HG02610 (cell line): ENCODE measurements around the gene CYYR1.

Experiments
- ATAC-seq: cut with Tn5 transposase; IDR thresholded peaks from one replicate; pipeline ENCODE4 v1.9.1; 2021; ENCODE audit warnings: mild to moderate bottlenecking, moderate library complexity; ENCODE audit not compliant: unreplicated experiment

Gene CYYR1

DNA sequence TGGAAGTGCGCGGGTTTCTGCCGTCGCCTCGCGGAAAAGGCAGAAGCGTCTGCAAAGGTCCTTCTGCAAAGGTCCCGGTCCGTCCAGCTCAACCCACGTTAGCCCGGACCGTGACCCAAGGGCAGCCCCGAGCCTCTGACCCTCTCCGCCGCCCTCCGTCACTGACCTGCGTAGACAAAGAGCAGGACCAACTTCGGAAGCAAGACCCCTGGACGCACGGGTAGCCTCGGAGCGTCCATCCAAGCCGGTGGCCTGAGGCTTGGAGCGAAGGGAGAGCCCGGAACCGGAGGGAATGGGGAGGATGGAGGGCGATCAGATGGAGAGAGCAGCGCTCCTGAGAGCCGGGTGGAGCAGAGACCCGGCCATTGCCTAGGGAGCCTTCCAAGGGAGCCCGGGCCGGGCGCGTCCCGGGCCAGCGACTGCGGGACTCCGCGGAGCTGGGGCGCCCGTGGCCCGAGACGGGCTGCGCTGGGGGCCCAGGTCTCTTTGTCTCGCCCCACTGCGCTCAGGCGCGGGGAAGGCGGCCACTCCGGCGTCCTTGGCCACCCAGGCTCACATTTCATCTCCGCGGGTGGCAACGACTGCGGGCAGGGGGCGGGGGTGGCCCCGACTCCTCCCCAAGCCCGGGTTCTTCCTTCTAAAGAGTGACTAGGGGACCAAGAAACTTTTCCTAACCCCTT is at the start of gene CYYR1:
TSS of gene CYYR1 (minus strand) at position 585 of the 680 bp plus-strand sequence. CDS start at position 239, 346 bp downstream.
- no peak for ATAC-seq

DNA sequence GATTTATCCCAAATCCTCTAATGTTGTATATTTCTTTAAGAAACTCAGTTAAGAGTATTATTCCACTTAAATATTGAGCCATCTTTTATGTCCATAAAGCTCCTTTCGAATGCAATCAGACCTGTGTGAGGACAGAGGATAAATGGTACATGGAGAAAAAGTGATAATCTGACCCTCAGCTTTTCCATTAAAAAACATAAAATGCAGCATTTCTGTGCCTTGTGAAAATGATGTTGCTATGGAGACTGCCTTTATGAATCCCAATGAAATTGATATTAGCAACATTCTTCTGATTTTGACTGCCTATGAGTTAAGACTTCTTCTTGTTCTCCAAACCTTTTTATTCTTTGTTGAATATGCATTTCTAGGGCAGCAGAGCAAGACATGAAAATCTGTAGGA is 44.1 kb upstream of the CYYR1 start:
- no peak for ATAC-seq

DNA sequence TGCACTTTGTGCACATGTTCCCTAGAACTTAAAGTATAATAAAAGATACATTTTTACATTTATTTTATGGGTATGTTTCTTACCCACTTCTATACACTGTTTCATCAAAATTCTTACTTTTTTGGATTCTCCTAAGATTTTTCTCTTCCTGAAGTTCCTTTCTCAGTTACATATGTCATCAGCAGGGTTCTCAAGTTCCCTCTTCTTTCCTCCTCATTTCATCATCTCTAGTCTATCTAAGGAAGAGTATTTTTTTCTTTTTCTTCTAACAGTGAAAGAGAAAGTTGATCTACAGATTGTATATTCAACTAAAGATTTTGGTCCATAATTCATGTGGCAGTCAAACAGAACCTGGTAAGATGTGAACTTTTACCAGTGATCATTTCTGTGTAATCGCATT is 41.2 kb upstream of the CYYR1 start:
- no peak for ATAC-seq

DNA sequence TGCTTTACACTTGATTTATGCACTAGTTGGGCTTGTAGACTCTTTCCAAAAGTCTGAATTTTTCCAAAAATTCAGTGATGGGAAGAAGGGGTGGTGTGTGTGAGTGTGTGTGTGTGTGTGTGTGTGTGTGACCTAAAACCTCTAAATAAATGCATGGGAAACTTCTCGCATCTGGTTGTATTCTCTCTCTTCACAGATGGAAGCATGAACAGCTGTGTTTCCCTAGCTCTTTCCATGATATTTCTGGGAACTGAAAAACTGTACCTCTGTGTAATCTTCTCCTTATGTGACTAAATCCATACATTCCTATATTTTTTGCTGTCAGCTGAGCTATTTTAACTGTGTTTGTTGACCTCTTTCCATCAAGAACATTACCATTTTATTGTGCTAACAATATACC is 26.2 kb upstream of the CYYR1 start:
- no peak for ATAC-seq

DNA sequence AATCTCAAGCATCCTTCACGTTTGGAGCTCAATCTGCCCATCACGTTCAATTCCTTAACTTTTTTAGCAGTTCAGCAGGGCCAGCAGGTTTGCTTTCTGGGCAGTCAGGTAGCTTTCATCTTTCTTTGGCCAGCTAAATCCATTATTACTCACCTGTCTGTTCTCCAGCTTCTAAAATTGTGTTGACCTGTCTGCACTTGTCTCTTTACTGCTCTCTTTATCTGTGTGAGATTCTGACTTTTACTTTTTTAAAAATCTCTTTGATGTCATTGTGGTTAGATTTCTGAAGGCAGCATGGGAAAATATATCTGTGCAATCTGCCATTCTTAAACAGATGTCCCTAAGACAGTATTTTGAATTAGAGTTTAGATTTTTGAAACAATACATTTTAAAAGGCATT is 24.9 kb upstream of the CYYR1 start:
- no peak for ATAC-seq

DNA sequence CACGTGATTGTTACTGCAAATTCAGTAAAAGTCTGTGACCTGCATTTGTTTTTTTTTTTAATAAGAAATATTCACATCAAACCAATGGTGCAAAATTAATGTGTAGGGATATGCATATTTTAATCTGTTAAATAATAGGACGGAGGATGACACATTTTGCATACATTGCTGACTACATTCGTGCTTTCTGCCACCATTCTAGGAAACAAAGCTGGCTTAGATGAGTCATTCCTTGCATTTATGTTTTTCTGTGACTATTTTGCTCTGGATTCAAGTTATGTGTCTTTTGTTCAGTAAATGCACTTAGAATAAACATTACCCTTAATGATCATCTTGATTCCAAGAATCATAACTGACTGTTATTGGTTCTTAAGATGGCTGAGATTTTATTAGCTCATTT is 23.9 kb upstream of the CYYR1 start:
- no peak for ATAC-seq

DNA sequence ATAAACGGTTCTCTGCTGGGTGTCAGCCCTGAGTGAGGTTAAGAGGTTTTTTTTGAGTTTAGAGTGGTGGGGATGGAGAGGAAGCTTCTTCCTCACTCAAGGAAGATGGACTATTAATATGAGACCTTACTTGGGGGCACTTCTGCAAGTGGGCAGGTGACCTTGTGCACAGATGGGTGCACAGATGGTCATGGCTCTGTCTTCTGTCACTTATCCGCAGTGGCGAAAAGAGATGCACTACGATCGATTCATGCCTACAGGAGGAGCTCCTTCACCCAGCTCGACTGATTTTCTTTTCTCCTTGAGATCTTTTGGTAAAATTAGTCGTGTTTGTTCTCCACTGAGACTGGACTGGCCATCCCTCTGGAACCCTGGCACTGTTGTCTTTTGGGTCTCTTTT is 22.9 kb upstream of the CYYR1 start:
- ATAC-seq: no peak

DNA sequence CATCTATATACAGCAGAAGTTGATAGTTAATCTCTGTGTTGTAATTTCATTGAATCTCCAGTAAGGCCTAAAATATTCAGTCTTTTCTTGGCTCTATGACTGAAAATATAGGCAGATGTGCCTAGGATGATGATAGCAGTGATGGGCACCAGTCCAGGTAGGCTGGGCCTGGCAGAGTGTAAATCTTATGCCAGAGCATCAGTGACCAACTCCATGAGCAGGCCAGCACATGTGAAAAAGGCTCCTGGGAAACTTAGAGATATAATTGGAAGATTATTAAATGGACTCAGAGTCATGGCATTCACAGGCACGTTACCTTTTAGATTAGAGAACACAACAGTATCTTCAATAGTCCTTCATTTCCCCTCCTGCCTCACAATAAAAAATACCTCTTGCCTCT is 20.7 kb upstream of the CYYR1 start:
- ATAC-seq: no peak

DNA sequence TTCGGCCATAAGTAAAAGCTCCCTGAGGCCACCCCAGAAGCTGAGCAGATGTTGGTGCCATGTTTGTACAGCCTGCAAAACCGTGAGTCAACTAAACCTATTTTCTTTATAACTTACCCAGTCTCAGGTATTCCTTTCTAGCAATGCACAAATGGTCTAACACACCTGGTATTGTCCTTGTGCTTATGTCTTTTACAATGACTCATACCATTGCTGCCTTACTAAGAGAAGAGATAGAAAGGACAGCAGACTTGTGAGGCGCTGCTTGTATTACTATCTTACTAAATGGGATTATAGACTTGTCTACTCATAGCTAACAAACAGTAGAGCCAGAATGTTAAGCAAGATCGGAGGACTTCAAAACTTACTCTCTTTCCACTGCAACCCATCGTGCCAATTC is 18.5 kb upstream of the CYYR1 start:
- no peak for ATAC-seq

DNA sequence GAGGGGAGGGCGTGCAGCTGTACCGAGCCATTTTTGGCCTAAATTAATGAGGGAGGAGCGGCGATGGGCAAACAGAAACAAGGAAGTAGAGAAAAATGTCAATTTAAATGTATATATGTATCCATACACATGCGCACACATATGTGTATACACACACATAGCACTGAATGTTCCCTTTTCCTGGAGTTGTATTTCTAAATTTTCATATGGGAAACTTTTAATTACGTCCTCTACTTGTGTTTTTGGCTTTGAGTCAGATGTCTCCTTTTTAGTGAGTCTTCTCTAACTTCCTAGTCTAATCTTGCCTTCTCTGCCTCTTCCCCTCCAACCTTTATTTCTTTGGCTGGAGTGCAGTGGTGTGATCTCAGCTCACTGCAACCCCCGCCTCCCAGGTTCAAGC is 15.4 kb upstream of the CYYR1 start:
- ATAC-seq: no peak

DNA sequence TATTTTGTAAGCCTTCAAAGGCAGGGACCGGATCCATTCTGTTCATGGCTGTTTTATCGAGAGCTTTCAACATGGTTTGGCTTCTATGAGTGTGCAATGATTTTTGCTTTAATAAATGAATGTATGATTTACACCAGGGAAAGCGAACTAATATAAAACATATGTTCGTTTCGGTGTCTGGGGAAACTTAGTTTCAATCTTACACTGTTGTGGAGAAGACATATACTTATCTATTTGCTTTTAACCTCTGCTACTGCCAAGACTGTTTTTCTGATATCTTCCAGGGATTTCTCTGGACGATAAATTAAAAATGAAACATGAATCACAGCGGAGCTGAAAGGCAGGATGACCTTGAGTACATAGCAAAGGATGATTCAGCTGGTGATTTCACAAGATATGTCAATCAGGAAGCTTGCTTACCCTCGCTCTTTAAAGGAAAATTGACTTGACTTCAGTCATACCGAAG is 14.7 kb upstream of the CYYR1 start:
- no peak for ATAC-seq

DNA sequence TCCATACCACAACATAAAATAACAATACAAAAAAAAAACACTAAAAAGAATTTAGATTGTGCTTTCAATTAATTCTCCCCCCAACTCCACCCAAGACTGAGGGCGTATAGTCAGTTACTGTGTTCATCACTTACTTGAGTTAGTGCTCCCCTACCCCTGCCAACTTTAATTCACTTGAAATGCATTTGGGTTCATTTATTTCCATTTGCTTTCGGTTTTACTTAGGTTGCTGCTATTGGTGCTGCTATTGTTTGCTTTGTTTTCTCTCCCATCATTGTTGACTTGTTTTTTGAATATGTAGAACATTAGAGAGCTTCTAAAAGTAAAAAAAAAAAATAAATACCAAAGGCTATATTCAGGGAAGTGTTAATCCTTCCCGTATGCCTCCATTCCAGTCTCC is 10.7 kb upstream of the CYYR1 start:
- ATAC-seq: no peak

DNA sequence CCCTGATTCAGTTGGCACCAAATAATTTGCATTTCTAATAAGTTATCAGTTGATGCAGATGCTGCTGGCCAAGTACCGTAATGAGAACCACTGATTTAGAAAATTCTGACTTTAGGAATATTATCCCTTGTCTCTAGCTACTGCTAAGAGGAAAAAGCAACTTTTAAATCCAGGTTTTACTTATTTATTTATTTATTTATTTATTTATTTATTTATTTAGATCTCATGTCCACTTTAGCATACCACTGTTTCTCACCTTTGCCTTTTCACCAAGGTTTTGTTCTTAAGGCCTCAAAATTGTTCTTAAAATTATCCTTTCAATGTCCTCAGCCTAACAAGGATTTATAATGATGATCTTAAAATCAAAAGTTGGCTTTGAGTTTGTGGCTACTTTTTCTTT is 8.7 kb upstream of the CYYR1 start:
- no peak for ATAC-seq

DNA sequence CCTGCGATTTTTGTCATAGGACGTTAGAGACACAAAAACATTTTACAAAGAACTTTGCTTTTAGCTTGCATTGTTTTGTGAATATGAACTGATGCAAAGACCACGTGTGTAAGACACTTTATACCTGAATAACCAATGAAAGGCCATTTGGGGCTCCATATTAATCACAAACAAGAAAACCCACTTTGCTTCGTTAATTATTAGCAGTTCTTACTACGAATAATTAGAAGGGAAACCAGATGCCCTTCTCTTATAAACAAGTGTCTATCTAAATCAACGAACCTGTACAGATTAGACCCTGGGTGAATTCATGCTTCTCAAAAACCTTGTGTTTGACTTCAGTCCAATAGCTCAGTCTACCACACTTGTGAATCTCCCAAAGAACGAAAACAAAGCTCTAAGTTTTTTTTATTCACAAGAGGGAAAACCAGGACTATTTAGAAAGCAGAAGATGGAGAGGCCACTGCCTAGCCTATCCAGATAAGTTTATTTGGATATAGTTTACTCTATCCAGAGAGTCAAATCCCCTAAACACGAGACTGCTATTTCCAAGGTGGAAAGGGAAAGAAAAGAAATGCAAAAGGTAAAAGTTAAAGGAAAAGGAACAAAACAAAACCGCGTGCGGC is 897 bp downstream of the CYYR1 start:
- ATAC-seq: no peak

DNA sequence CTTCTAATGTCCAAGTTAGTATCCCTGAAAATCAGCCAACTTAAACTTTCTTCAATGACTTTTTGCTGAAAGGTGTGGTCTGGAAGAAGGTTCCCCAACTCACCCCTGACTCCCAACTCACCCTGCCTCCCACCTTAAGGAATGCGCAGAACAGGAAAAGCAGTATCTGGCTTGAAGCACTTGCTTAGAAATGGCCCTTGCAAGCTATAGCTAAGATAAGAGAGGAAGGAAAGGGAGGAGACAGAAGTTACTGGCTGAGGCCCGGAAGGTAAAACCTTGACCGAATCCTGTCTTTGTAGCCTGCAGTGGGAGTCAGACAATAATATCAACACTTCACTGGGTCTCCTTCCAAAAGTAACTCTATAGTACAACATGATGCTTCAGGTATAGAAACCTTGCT is 2.9 kb downstream of the CYYR1 start:
- ATAC-seq: no peak

DNA sequence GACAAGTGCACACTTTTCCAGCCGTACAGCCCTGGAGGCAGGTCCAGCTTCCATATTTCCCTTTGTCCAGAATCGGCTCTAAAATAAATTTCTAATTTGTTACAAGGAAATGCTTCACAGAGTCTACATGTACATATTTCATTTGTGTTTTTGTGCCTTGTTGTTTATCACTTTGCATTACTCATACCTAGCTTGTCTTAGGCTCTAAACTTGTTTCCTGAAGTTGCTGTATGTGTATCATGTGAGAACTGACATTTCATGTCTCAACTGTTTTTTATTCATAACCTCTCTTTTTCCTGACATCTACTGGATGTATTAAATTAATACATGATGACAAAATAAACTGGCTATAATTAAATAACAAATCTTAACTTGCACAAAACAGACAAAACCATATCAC is 7.5 kb downstream of the CYYR1 start:
- no peak for ATAC-seq

DNA sequence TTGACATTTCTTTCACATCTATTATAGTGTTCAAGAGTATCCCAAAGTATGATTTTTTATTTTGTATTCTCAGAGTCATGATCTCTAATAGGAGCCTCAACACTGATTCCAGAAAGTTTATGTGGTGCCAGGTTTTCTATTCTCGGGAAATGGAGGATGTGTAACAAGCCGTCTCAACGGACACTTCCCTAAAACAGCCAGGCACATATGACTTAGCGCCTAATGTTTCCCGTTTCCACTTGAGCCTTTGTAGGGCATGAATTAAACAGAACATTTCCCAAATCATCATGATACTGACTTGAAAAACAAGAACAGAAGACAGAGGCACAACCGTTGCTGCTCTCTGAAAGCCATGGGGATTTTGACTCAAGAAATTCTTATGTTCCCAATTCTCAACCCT is 8.0 kb downstream of the CYYR1 start:
- no peak for ATAC-seq

DNA sequence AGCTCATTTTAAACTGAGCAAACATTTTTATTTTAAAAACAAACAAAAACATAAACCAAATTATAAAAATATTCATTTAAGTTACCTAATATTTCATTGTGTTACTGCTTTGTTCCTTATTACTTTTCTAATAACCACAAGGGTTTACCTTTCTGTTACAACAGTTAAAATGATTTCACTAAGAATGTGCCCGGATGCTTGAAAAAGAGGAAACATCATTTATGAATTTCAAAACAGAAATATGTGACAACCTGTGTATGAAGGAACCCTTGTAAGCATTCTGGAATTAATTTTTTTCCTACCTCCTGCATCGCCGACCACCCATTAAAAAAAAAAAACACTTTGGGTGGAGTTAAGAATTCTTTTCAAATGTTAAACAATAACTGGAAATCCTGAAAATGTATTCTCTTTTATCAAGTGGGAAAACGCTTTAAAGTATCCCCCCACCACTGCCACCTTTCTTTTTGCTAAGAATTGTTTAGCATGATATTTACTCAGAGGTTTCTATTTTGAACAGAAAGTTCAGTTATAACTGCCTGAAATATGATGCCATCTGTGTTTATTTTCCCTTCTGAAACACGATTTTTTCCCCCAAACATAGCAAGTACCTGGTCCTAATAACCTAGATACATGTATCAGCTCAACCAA is 9.1 kb downstream of the CYYR1 start:
- no peak for ATAC-seq

DNA sequence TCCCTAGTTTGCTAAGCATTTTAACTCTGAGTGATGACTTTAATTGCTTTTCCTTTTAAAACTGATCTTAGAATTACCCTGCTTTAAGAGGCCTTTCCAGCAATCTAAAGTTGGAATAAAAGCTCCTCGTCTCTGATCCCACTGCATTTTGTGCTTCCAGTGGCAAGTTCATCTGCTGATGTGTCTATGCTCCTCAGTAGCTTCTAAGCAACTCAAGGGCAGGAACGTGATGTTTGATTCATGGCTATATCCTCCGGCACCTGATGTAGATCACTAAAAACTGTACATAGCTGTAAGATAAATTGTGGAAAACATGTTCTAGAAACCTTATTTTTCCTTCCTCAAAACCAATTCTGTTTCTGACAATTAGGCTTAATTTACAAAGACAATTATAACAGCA is 12.5 kb downstream of the CYYR1 start:
- no peak for ATAC-seq

DNA sequence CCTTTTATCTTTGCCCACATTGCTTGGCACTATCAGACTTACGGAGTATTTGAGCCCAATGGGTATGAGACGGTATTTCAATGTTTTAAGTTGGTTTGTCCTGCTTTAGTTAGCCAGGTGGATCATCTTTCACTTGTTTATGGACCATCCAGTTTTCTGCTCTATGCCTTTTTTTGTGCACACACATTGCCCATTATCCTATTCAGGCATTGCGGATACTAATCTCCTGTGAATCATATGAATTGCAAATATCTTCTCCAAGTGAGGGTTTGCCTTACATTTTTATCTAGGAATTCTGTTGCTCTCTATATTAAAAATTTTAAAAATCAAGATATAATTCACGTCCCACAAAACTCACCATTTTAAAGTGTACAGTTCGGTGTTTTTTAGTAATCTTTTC is 14.0 kb downstream of the CYYR1 start:
- ATAC-seq: no peak

DNA sequence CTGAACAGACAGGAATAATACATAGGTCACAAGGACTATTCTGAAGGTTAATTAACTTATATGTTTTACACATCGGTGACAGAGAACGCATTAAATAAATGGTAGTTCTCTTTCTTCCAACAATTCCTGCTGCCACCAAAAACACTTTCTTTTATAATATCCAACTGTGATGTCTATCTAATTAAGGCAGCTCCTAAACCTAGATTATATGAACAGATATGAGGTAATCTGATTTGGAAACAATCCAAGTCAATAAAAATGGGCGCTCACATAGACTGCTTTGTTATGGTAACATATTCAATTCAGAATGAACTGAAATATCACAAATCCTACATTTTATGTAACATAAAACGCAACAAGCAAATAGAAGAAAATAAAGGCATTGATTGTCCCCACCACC is 16.0 kb downstream of the CYYR1 start:
- no peak for ATAC-seq

DNA sequence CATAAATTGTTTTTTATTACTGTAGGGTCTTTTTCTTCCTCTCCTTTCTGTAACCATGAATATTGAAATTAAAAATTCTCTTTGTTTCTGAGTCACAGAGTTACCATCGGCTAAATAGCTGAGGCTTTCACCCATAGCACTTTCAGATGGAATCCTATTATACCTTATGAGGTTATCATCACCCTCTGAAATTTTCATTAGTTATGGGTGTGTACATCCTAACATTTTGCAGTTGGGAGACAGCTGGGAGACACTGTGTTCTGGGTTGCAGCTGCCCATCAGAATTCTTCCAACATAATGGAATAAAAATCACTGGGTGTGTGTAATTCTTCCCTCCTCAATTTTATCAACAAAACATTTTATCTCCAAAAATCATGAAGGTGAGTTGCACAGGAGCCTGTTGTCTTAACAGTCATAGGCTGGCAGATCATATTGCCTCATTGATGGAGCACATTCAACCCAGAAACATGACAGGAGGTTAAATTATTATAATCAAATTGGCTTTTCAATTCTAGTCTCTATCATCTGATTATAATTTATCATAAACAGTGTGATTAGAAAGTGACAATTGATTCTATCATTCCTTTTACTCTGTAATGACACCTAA is 17.4 kb downstream of the CYYR1 start:
- no peak for ATAC-seq
